ENCODE data around the gene LDB3. TPM values are rescaled to one million over a fixed set of nuclear protein-coding genes. Genes with fewer than 3 reads are reported as not detected.

Gene LDB3
- total RNA-seq, 6 donors from 2014 or later = 0.67 to 2.1 (median 1.1) TPM

DNA sequence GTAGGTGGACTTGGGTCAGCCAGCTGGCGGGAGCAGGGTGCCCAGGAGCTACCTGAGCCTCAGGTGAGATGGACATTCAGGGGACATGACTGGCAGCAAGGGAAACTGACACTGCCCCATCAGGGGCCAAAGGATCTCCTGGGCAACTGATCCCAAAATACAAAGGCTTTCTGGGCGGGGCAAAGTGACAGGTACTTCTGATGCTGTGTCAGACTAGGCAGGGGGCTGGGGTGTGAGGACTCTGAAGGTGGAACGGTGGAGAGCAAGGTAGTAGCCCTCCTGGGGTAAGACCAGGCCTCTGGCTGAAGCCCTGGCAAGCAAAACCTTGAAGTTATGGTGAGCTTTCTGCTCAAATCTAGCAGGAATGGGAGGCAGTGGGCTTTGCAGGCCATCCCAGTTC is 9.6 kb upstream of the LDB3 start:
- no peak for DNase-seq
- Histone ChIP-seq H3K4me3 (no peak overlapping the region), H3K9me3 (no peaks in the 10 kb centered on the region), H3K36me3 (no peaks in the 10 kb centered on the region), H3K27ac (no peak overlapping the region), H3K4me1 (peaks cover 0 to 4% (median 0%) of the 10 kb centered on the region in 4 donors), H3K27me3 (no peaks in the 10 kb centered on the region)
- no peak for ATAC-seq (ENCODE audit: low FRiP score in 2 of 2)
- TF ChIP-seq POLR2AphosphoS5 (IDR thresholded peaks at IDR 0.05) (no peak), POLR2A (IDR thresholded peaks at IDR 0.05) (no peak), EP300 (IDR thresholded peaks at IDR 0.05) (no peak), CTCF (IDR thresholded peaks at IDR 0.05) (no peak)
- WGBS, 2 donors = 41 to 100% methylated on average over 2 to 3 of the region's 3 CpGs

GRCh38 chr10:86659161-86659691 is 9.1 kb upstream of the LDB3 start:
- no peak for TF ChIP-seq CTCF (IDR thresholded peaks at IDR 0.05)
- DNase-seq (peak in 1 of 2 donors; percentile 71), ATAC-seq (ENCODE audit: low FRiP score in 2 of 2) (no peak)
- H3K36me3 ChIP-seq = no peaks in the 10 kb centered on the region
- H3K4me1 ChIP-seq = peaks cover 0 to 4% (median 0%) of the 10 kb centered on the region in 4 donors
- H3K27me3 ChIP-seq = no peaks in the 10 kb centered on the region
- WGBS, 2 donors = 87 to 89% methylated on average over 16 to 19 of the region's 19 CpGs
- no peak overlapping the region for H3K27ac ChIP-seq
- no peak overlapping the region for H3K4me3 ChIP-seq
- no peaks in the 10 kb centered on the region for H3K9me3 ChIP-seq

GRCh38 chr10:86659721-86660453 is 8.4 kb upstream of the LDB3 start:
- Histone ChIP-seq H3K36me3 (no peaks in the 10 kb centered on the region), H3K27ac (no peak overlapping the region), H3K9me3 (no peaks in the 10 kb centered on the region), H3K4me3 (no peak overlapping the region), H3K27me3 (no peaks in the 10 kb centered on the region), H3K4me1 (peaks cover 0 to 4% (median 0%) of the 10 kb centered on the region in 4 donors)
- ATAC-seq (ENCODE audit: low FRiP score in 2 of 2) (no peak), DNase-seq (peak in 1 of 2 donors; percentile 71)
- 85 to 90% methylated on average over 10 to 14 of the region's 17 CpGs for WGBS, 2 donors
- TF ChIP-seq CTCF (IDR thresholded peaks at IDR 0.05) (no peak), POLR2AphosphoS5 (IDR thresholded peaks at IDR 0.05) (no peak), POLR2A (IDR thresholded peaks at IDR 0.05) (no peak), EP300 (IDR thresholded peaks at IDR 0.05) (no peak)

DNA sequence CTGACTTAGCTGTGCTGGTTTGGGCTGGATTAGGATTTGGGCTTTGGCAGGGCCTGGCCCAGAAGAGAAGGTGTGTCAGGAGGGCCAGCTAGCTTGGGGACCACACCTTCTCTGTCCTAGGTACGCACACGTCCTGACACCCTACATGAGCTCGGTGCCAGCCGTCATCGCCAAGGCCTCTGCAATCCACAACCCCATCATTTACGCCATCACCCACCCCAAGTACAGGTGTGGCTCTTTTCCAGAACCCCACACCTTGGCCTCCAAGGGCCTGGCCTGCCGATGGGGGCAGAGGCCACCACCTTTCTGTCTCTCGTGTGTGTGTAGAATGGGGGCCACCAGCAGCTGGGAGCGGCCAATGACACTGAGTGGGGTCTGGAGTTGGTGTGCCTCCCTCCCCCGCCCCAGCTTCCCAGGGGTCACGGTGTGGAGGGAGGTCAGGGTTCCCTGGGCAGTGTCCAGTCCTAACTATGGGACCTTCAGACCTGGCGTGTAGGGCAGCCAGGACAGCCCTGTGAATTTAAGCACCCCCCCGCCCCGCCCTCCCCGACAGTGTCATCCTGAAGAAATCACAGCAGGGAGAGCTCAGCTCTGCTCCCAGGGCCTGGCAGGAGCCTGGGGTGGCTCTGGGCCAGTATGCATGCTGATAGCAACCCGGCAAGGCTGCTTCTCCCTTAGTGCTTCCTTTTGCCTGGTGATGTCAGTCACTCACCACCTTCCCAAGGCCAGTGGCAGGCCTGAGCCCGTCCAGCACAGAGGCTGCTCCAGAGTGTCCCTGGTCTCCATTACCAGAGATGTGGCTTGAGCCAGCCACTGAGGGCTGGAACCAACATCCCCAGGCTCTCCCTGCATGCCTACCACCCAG is 6.9 kb upstream of the LDB3 start:
- no peak for TF ChIP-seq EP300 (IDR thresholded peaks at IDR 0.05)
- Histone ChIP-seq H3K36me3 (no peaks in the 10 kb centered on the region), H3K4me1 (peaks cover 0 to 4% (median 0%) of the 10 kb centered on the region in 4 donors), H3K4me3 (no peak overlapping the region), H3K9me3 (no peaks in the 10 kb centered on the region), H3K27ac (peak overlapping the region in 1 of 4 donors; percentile 21), H3K27me3 (no peaks in the 10 kb centered on the region)
- peak in 1 of 2 donors; percentile 65 for DNase-seq
- ATAC-seq (ENCODE audit: low FRiP score in 2 of 2) = peak in 1 of 2 donors; percentile 4
- WGBS, 2 donors = 67 to 74% methylated on average over 11 to 17 of the region's 17 CpGs

All from upper lobe of left lung (tissue), 6 donors.